GM18499 (cell line): ENCODE results near the gene IFI27L1.

Source experiments
- ATAC-seq: cut with Tn5 transposase; IDR thresholded peaks from one replicate; pipeline ENCODE4 v1.9.1; 2021; ENCODE audit warnings: moderate number of reproducible peaks; ENCODE audit not compliant: insufficient read depth, unreplicated experiment

Gene IFI27L1

GRCh38 chr14:94128216-94128839 is 47.2 kb downstream of the IFI27L1 start:
- ATAC-seq, result no peak

GRCh38 chr14:94129111-94129757 is 48.1 kb downstream of the IFI27L1 start, which contains the start of gene IFI27L2:
IFI27L2 (minus strand) TSS chr14:94129604; CDS start chr14:94129564, 40 bp downstream.
- no peak for ATAC-seq

GRCh38 chr14:94129758-94130414 is 48.8 kb downstream of the IFI27L1 start:
- ATAC-seq, result no peak

- no peak for ATAC-seq
Observed at GRCh38 chr14:94132285-94132887, 51.3 kb downstream of the IFI27L1 start.

GRCh38 chr14:94135476-94135875 is 54.4 kb downstream of the IFI27L1 start:
- no peak for ATAC-seq

GRCh38 chr14:94136575-94137331 is 55.6 kb downstream of the IFI27L1 start:
- ATAC-seq, result no peak

- no peak for ATAC-seq
Observed at GRCh38 chr14:94138251-94138650, 57.1 kb downstream of the IFI27L1 start.

GRCh38 chr14:94139006-94139405 is 57.9 kb downstream of the IFI27L1 start:
- no peak for ATAC-seq

GRCh38 chr14:94139421-94139820 is 58.3 kb downstream of the IFI27L1 start:
- no peak for ATAC-seq

GRCh38 chr14:94142247-94142646 is 61.1 kb downstream of the IFI27L1 start:
- no peak for ATAC-seq

GRCh38 chr14:94142836-94143235 is 61.7 kb downstream of the IFI27L1 start:
- no peak for ATAC-seq

GRCh38 chr14:94143239-94143638 is 62.1 kb downstream of the IFI27L1 start:
- ATAC-seq, result no peak

GRCh38 chr14:94143711-94144110 is 62.6 kb downstream of the IFI27L1 start:
- no peak for ATAC-seq

GRCh38 chr14:94144765-94145164 is 63.7 kb downstream of the IFI27L1 start:
- no peak for ATAC-seq

- no peak for ATAC-seq
Observed at GRCh38 chr14:94145902-94146527, 64.9 kb downstream of the IFI27L1 start.
